Calu3 (cell line): ENCODE measurements around the gene PCDHB7. TPM values are rescaled to one million over a fixed set of nuclear protein-coding genes. Genes with fewer than 3 reads are reported as not detected.
"Not testable (repeated sequence)": the region's sequence is repeated elsewhere in the genome, so short reads cannot be mapped to it uniquely, and the experiment has no call there.

ENCODE experiments used
- Bru-seq: library from RNA; stranded (reverse); fragments of 400-500 nt; gene quantifications from one replicate; lab custom pipeline; 2021; lab: Mats Ljungman, UMichigan
- BruChase-seq, 2 experiments: library from RNA; stranded (reverse); fragments of 400-500 nt; gene quantifications; one replicate each; lab custom pipeline; 2021; lab: Mats Ljungman, UMichigan
- BruUV-seq: library from RNA; stranded (reverse); fragments of 400-500 nt; replicated peaks from 2 replicates; lab custom pipeline; 2021; lab: Mats Ljungman, UMichigan
- CTCF ChIA-PET: fragments of 300-600 bp; sonication (Branson Sonifier 250); formaldehyde crosslinking; loops from one replicate; lab custom pipeline; 2022; ENCODE audit warnings: antibody characterized with exemption; lab: Charles Lee
- DNase-seq: peaks from one replicate; pipeline ENCODE4 v3.0.0; 2022
- H3K27ac Mint-ChIP-seq: one replicate; pipeline ENCODE4 v1.8.0; 2022; ENCODE audit warnings: mixed read lengths; ENCODE audit not compliant: unreplicated experiment
- H3K27me3 Mint-ChIP-seq: one replicate; pipeline ENCODE4 v1.8.0; 2022; ENCODE audit warnings: mixed read lengths; ENCODE audit not compliant: unreplicated experiment
- H3K36me3 Mint-ChIP-seq: one replicate; pipeline ENCODE4 v1.8.0; 2022; ENCODE audit warnings: mild to moderate bottlenecking, moderate library complexity, mixed read lengths; ENCODE audit not compliant: insufficient read depth, unreplicated experiment
- H3K4me1 Mint-ChIP-seq: one replicate; pipeline ENCODE4 v1.8.0; 2022; ENCODE audit warnings: mild to moderate bottlenecking, low read depth, mixed read lengths; ENCODE audit not compliant: unreplicated experiment
- H3K4me3 Mint-ChIP-seq: one replicate; pipeline ENCODE4 v1.8.0; 2022; ENCODE audit warnings: mild to moderate bottlenecking, low read depth, moderate library complexity, mixed read lengths; ENCODE audit not compliant: unreplicated experiment
- H3K9me3 Mint-ChIP-seq: one replicate; pipeline ENCODE4 v1.8.0; 2022; ENCODE audit warnings: low read depth, mixed read lengths; ENCODE audit not compliant: unreplicated experiment
- intact Hi-C: fragments of 100-400 bp; cut with micrococcal nuclease; formaldehyde crosslinking; loops from one replicate; pipeline ENCODE4 v1.10.0; 2022; ENCODE audit not compliant: unreplicated experiment
- long read RNA-seq: library from polyadenylated mRNA; stranded (forward); transcript quantifications from one replicate; pipeline ENCODE4 v2.0.0, GENCODE V29; 2022
- total RNA-seq: library from RNA; stranded (reverse); gene quantifications from 2 replicates; pipeline ENCODE4 v1.2.3, GENCODE V29; 2022
- TF ChIP-seq, protein P1 (sequence below): fragments of 200-600 bp; IDR thresholded peaks from one replicate; pipeline ENCODE4 v1.8.0; 2022; ENCODE audit warnings: antibody characterized with exemption; ENCODE audit not compliant: unreplicated experiment

Gene PCDHB7
- 0.26 and 0.37 TPM in 2 replicates for total RNA-seq
- Bru-seq, nascent RNA, result percentile 17 among the genes with signal in this experiment
- percentile 26 among the genes with signal in this experiment for BruChase-seq, experiment 1, labeled RNA remaining after a 6-hour chase
- BruChase-seq, experiment 2, labeled RNA remaining after a 2-hour chase, result percentile 29 among the genes with signal in this experiment
- long read RNA-seq, partial matches to known transcripts, result 0 of 2 reads
- long read RNA-seq, other reads (novel, unspliced or antisense), result 0 of 2 reads

DNA sequence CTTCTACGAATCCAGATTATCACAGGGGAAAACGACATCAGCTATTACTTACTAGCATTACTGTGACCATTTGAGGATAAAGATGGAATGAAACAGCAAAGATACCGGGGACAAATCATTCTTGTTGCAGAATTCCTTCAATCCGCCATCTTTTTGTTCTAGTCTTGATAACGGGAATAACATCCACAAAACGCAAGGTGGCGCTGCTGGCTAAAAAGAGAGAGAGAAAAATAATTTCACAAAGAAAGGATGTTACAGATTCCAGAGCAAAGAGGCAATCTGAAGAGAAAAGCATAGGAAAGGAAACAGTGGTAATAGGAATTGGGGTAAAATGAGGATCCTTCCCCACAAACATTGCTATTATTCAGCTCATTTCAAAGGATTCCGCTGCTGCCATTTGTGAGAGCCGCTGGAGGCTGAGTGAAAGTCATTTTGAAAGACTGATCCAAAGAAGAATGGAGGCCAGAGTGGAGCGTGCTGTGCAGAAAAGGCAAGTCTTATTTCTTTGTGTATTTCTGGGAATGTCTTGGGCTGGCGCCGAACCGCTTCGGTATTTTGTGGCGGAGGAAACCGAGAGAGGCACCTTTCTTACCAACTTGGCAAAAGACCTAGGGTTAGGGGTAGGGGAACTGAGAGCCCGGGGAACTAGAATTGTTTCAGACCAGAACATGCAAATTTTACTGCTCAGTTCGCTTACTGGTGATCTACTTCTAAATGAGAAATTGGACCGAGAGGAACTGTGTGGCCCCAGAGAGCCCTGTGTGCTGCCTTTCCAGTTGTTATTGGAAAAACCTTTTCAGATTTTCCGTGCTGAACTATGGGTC, at the start of gene PCDHB7:
TSS of gene PCDHB7 (plus strand) at position 264 of the 824 bp plus-strand sequence. CDS start at position 456, 192 bp downstream.
- TF ChIP-seq, protein P1, sequence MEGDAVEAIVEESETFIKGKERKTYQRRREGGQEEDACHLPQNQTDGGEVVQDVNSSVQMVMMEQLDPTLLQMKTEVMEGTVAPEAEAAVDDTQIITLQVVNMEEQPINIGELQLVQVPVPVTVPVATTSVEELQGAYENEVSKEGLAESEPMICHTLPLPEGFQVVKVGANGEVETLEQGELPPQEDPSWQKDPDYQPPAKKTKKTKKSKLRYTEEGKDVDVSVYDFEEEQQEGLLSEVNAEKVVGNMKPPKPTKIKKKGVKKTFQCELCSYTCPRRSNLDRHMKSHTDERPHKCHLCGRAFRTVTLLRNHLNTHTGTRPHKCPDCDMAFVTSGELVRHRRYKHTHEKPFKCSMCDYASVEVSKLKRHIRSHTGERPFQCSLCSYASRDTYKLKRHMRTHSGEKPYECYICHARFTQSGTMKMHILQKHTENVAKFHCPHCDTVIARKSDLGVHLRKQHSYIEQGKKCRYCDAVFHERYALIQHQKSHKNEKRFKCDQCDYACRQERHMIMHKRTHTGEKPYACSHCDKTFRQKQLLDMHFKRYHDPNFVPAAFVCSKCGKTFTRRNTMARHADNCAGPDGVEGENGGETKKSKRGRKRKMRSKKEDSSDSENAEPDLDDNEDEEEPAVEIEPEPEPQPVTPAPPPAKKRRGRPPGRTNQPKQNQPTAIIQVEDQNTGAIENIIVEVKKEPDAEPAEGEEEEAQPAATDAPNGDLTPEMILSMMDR, result peak; percentile 14
- intact Hi-C loops, result no loop called here
- DNase-seq, result no peak
- CTCF ChIA-PET, result no interaction called here
- Mint-ChIP-seq H3K27me3 (no peaks in the 10 kb centered on the region), H3K36me3 (peaks cover 4% of the 10 kb centered on the region), H3K9me3 (peaks cover 14% of the 10 kb centered on the region), H3K27ac (no peak within 1 kb of the TSS), H3K4me1 (no peaks in the 10 kb centered on the region), H3K4me3 (no peak within 1 kb of the TSS)
- BruUV-seq, result no TSS peak

DNA sequence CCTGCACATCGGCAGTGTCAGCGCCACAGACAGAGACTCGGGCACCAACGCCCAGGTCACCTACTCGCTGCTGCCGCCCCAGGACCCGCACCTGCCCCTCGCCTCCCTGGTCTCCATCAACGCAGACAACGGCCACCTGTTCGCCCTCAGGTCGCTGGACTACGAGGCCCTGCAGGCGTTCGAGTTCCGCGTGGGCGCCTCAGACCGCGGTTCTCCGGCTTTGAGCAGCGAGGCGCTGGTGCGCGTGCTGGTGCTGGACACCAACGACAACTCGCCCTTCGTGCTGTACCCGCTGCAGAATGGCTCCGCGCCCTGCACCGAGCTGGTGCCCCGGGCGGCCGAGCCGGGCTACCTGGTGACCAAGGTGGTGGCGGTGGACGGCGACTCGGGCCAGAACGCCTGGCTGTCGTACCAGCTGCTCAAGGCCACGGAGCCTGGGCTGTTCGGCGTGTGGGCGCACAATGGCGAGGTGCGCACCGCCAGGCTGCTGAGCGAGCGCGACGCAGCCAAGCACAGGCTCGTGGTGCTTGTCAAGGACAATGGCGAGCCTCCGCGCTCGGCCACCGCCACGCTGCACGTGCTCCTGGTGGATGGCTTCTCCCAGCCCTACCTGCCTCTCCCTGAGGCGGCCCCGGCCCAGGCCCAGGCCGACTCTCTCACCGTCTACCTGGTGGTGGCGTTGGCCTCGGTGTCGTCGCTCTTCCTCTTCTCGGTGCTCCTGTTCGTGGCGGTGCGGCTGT, 48.9 kb upstream of the PCDHB7 start:
- not testable (repeated sequence) for H3K4me3 Mint-ChIP-seq, H3K36me3 Mint-ChIP-seq

DNA sequence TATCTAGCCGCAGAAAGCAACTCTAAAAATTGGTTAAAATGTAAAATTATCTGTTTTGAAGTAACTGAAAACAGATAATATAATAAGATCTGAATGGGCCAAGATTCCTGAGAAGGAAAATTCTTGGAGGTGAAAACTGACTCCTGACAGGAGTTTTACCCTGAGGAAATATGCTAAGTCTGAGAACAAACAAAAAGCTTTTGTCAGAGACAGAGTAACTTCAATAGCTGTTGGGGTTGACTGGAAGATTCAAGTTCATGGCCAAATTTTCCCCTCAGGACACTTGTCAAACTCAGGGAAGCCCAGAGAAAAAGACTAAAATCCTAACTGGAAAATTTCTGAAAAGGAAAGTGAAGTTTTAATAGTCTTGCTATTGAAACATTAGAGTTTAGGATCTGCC, 45.1 kb upstream of the PCDHB7 start:
- CTCF ChIA-PET, result no interaction called here
- TF ChIP-seq, protein P1, result no peak
- no peak for DNase-seq
- no peaks in the 10 kb centered on the region for H3K4me1 Mint-ChIP-seq
- H3K27ac Mint-ChIP-seq, result no peak overlapping the region
- no peak overlapping the region for H3K4me3 Mint-ChIP-seq
- peaks cover 7% of the 10 kb centered on the region for H3K9me3 Mint-ChIP-seq
- intact Hi-C loops, result no loop called here
- no peaks in the 10 kb centered on the region for H3K36me3 Mint-ChIP-seq
- BruUV-seq, result no TSS peak
- no peaks in the 10 kb centered on the region for H3K27me3 Mint-ChIP-seq

More for the DNA sequence above, 48.9 kb upstream of the PCDHB7 start:
- intact Hi-C loops, H3K4me1 Mint-ChIP-seq, H3K9me3 Mint-ChIP-seq, CTCF ChIA-PET, H3K27me3 Mint-ChIP-seq, DNase-seq, BruUV-seq, H3K27ac Mint-ChIP-seq: not testable (repeated sequence)

DNA sequence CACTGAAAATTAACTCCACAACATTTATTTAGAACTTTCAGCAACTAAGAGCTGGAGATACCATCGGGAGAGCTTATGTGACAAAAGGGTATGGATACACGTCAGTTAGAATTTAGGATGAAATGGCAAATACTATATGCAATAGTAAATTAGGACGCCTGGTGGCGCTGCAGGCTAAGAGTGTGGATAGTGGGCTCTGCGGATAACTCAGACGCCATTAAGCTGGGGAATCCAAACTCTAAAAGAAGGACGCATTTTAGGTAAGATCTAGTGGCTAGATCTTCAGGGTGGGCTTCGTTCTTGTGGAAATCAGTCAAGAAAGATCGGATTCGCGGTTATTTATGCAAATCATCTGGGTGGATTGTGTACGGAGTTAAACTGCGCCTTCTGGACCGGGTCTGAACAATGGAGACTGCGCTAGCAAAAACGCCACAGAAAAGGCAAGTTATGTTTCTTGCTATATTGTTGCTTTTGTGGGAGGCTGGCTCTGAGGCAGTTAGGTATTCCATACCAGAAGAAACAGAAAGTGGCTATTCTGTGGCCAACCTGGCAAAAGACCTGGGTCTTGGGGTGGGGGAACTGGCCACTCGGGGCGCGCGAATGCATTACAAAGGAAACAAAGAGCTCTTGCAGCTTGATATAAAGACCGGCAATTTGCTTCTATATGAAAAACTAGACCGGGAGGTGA, 37.3 kb upstream of the PCDHB7 start, which contains the start of gene PCDHB5:
TSS of gene PCDHB5 (plus strand) at position 177 of the 688 bp plus-strand sequence. CDS start at position 406, 229 bp downstream.
- TF ChIP-seq, protein P1, result no peak
- Mint-ChIP-seq H3K27ac (no peak within 1 kb of the TSS), H3K4me3 (no peak within 1 kb of the TSS), H3K9me3 (peaks cover 15% of the 10 kb centered on the region), H3K36me3 (no peaks in the 10 kb centered on the region), H3K4me1 (no peaks in the 10 kb centered on the region), H3K27me3 (no peaks in the 10 kb centered on the region)
- BruUV-seq, result no TSS peak
- CTCF ChIA-PET, result no interaction called here
- intact Hi-C loops, result no loop called here
- no peak for DNase-seq
